HG02759 (cell line): ENCODE results near the gene SOX5.
"Not testable (repeated sequence)": the region's sequence is repeated elsewhere in the genome, so short reads cannot be mapped to it uniquely, and the experiment has no call there.

Source experiments
- ATAC-seq: cut with Tn5 transposase; IDR thresholded peaks from one replicate; pipeline ENCODE4 v1.9.1; 2021; ENCODE audit warnings: mild to moderate bottlenecking, moderate library complexity; ENCODE audit not compliant: unreplicated experiment

Gene SOX5

DNA sequence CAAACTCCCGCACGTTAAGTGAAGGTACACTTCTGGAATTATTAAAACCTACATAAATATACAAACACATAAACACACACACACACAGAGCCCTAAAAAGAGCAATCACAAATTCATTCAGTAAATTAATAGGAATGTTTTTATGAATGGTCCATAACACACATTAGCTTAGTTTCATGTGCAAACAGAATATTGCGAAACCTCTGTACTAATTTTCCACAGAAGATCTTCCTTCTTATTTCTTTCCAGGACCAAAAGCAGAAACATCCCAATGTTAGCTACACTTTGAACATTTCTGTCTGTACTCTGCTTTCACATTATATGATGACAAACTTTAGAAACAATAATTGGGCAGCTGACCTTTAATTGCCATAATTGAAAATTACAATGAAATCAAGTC lies 101.6 kb downstream of the SOX5 start:
- ATAC-seq, result no peak

DNA sequence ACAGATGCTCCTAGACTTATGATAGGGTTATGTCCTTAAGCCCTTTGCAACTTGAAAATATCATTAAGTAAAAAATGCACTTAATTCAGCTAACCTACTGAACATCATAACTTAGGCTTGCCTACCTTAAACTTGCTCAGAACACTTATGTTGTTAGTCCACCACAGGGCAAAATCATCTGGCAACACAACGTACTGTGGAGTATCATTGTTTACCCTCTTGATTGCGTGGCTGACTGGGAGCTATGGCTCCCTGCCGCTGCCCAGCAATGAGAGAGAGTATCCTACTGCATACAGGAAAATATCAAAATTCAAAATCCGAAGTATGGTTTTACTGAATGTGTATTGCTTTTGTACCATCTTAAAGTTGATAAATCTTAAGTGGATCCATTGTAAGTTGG lies 105.5 kb downstream of the SOX5 start:
- no peak for ATAC-seq

GRCh38 chr12:23834076-23834475 lies 115.4 kb downstream of the SOX5 start:
- no peak for ATAC-seq

- ATAC-seq, result no peak
These were observed 117.7 kb downstream of the SOX5 start for GRCh38 chr12:23831739-23832138.

GRCh38 chr12:23830210-23830609 lies 119.3 kb downstream of the SOX5 start:
- ATAC-seq, result no peak

- no peak for ATAC-seq
These were observed 122.1 kb downstream of the SOX5 start for GRCh38 chr12:23827353-23827752.

- ATAC-seq, result not testable (repeated sequence)
These were observed 124.3 kb downstream of the SOX5 start for GRCh38 chr12:23825124-23825523.

- no peak for ATAC-seq
These were observed 125.1 kb downstream of the SOX5 start for GRCh38 chr12:23824358-23824757.

GRCh38 chr12:23822883-23823282 lies 126.6 kb downstream of the SOX5 start:
- not testable (repeated sequence) for ATAC-seq

GRCh38 chr12:23817345-23817744 lies 132.1 kb downstream of the SOX5 start:
- ATAC-seq, result no peak

DNA sequence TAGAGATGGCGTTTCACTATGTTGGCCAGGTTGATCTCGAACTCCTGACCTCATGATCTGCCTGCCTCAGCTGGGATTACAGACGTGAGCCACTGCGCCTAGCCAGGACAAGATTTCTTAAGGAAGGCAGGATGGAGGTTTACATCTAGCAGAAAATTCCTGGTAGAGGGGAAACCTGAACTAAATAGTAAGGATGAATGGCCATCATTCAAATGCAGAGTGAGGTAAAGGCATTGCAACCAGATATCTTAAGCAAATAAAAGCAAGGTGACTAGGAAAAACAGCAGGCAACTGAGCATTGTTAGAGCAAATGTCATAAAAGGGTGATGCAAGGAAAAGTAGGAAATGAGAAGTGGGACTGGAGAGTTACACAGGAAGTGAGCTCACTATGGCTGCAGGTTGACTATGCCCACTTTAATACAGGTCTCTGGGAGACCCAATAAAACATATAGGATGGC lies 133.0 kb downstream of the SOX5 start:
- ATAC-seq, result no peak

GRCh38 chr12:23815810-23816209 lies 133.7 kb downstream of the SOX5 start:
- ATAC-seq, result no peak

GRCh38 chr12:23813206-23813605 lies 136.3 kb downstream of the SOX5 start:
- ATAC-seq, result no peak

- no peak for ATAC-seq
These were observed 139.1 kb downstream of the SOX5 start for GRCh38 chr12:23810329-23810902.

GRCh38 chr12:23803540-23803939 lies 145.9 kb downstream of the SOX5 start:
- no peak for ATAC-seq

DNA sequence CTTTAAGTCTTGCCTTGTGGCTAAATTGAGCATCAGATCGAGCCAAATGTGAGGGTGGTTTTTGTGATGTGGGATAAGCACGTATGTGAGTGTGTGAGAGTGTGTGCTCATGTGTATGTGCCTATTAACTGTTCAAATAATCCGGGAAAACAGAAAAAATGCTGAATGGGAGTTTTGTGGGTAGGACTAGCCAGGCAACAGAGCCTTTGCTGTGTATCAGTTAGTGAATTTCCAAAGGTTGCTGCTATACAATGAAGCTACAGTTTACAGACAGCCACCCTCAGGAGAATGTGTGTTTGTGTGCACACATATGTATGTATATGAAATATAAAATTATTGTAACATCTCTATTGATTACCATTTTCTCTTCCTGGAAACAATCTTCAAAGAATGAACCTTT lies 154.0 kb downstream of the SOX5 start:
- ATAC-seq, result no peak

DNA sequence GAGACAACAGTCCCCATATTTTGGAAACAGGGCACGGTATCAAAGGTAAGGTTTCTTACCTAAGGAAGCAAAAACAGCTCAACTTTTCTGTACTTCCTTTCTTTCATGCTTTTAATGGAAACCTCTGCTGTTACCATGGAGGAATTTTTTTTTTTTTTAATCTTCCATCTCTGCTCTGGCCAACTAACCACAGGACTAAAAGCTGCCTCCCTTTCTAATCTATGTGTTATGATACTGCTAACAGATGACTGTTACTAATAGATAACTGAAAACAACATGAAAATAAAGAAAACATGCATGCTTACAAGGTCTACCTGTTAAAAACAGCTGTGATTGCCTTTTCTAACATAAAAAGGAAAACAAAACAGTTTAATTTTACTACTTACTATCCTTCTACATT lies 168.4 kb downstream of the SOX5 start:
- ATAC-seq, result no peak

DNA sequence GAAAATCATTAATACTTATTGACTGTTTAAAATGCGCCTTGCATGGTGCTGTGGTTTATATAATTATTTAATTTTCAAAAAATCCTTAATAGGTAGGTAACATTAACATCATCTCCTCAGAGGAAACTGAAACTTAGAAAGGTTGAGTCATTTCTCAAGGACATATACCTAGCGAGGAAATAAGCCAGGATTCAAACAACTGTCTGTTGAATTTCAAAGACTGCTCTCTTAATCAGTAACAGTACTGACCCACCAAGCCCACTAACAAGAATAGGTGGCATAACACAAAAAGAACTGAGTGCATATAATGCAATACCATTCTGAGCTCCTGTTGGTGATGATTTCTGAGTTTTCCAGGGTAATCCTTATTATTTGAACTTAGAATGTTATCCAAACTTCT lies 174.3 kb downstream of the SOX5 start:
- ATAC-seq, result no peak

DNA sequence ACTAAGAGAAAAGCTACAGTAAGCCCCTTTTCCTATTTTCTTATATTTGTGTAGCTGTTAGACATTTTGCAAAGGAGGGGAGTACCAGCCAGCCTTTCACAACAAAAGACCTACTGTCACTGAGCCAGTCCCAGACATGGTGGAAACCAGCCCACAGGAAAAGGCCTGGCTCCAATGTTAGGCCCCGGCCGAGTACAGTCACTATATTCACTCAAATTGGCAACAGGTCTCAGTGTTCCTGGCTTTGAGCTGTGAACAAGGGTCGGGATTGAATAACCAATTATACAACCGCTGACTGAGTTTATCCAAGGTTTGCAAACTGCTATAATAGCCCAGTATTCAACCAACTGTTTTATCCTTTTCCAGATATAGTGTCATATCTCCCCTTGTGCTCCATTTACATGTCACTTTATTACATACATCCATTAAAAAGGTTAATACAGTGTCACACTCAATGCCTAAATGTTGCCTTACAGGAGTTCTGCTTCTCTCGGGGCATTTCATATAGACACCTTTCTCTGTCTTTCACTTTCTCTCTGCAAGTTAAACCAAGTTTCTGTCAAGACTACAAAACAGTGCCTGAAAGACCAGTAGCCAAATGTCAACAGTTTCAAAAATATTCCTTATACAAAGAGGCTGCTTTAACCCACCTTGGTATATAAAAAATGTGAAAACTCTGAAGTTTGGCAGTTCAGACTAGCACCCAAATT lies 178.1 kb downstream of the SOX5 start:
- ATAC-seq, result no peak

DNA sequence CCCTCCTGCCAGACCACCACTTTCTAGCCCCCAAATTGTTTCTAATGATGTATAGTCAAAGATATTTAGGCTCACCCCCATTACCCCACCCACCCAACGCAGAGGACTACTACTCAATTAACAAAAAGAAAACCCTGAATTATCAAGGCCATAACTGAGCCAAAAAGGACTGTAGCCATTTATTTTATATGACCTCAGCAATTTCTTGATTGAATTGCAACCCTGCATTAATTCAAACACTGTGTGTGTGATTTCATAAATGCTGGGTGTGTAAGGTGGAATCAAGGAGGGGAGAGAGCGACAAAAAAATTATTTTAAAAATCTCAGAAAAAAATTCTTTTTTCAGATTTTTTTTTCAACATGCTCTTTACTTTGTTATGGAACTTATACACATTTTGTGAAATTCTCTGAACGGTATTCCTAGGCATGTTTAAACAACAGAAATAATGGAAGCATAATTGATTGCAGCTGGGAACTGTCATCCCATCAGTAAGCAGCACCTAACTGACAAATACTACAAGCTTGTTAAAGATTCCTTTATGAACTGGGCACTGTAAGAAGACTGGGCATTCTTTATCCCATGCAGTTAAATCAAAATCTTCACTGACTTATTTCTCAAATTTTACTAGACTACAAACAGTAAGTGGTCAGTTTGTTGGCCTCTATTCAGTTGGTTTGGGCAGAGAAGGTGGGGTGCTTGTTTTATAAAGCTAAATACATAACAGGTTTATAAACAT lies 179.1 kb downstream of the SOX5 start:
- no peak for ATAC-seq

- ATAC-seq, result no peak
These were observed 181.6 kb downstream of the SOX5 start for GRCh38 chr12:23767834-23768233.

DNA sequence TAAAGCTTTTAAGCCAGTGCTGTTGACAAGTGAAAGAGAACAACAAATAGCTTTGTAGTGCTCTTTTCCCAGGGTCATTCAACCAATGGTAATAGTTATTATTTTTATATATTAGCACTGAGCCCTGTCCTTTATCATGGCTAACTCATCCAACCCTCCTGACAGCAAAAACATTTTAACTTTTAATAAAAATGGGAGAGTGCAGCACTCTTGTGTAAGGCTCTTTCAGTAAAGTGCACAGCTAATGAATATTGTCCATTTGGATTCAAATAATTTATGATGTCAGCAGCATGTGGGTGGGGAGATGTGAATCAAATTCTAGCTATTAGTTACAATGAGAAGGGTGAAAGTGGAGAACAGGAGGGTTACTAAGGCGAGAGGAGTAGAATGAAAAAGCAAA lies 185.7 kb downstream of the SOX5 start:
- no peak for ATAC-seq
